K562 (cell line): Measurements from ENCODE around the gene MYO3B. TPM values are rescaled to one million over a fixed set of nuclear protein-coding genes. Genes with fewer than 3 reads are reported as not detected.
A peak's percentile ranks its signal among the peaks of the same experiment; 100 is the strongest.

ENCODE experiments used
- CBFA2T2 ChIP-seq: fragments of 450-650 bp; conservative IDR thresholded peaks from 2 replicates; pipeline ENCODE4 v1.6.1; 2017; ENCODE audit warnings: mild to moderate bottlenecking
- CSDE1 ChIP-seq, 2 experiments: fragments of 450-650 bp; IDR thresholded peaks; 2 replicates each; pipeline ENCODE4 v1.6.1; 2016; ENCODE audit warnings: mild to moderate bottlenecking in 1 of 2
- HNRNPH1 ChIP-seq: fragments of 200-400 bp; formaldehyde crosslinking; optimal IDR thresholded peaks from 2 replicates; pipeline ENCODE3; 2017; ENCODE audit warnings: low read depth, mild to moderate bottlenecking, low read length, moderate library complexity
- NKRF ChIP-seq: fragments of 450-650 bp; IDR thresholded peaks from 2 replicates; pipeline ENCODE4 v1.6.1; 2016; ENCODE audit warnings: borderline replicate concordance
- PRPF4 ChIP-seq: fragments of 200-400 bp; formaldehyde crosslinking; IDR thresholded peaks from one replicate; pipeline ENCODE4 v1.6.1; 2017; ENCODE audit warnings: low read length, low read depth, mild to moderate bottlenecking; ENCODE audit not compliant: insufficient read depth, poor library complexity, severe bottlenecking
- PTTG1 ChIP-seq: fragments of 450-650 bp; IDR thresholded peaks from 2 replicates; pipeline ENCODE4 v1.6.1; 2016; ENCODE audit warnings: low read depth, mild to moderate bottlenecking, missing genetic modification characterization, missing compliant biosample characterization
- SMC3 ChIP-seq: conservative IDR thresholded peaks from 2 replicates; pipeline ENCODE4 v1.6.1; 2011; ENCODE audit warnings: low read depth, low read length, improper control_type of control experiment; ENCODE audit not compliant: insufficient read depth
- SPI1 ChIP-seq: IDR thresholded peaks from 2 replicates; pipeline ENCODE4 v1.6.1; 2011; ENCODE audit warnings: low read depth, low read length, control low read depth, borderline replicate concordance
- TAF9B ChIP-seq: fragments of 450-650 bp; IDR thresholded peaks from 2 replicates; pipeline ENCODE4 v1.6.1; 2018; ENCODE audit warnings: mild to moderate bottlenecking; ENCODE audit not compliant: partially characterized antibody
- ZNF175 ChIP-seq: fragments of 200-800 bp; sonication (Bioruptor generic); IDR thresholded peaks from 2 replicates; pipeline ENCODE4 v1.6.1; 2016; ENCODE audit warnings: low read depth, mild to moderate bottlenecking, missing genetic modification characterization, missing compliant biosample characterization
- polyA plus RNA-seq, 8 experiments: library from polyadenylated mRNA; depleted of rRNA in 4 of 8; stranded (reverse) in 5 of 8; unstranded in 3 of 8; fragments of >200 nt; fragmentation: Nextera tagmentation in 2 of 8; fragmentation: Illumina TruSeq in 1 of 8; extraction: Ambion mirVana in 2 of 8; extraction: Trizol in 1 of 8; gene quantifications; 2 replicates each; pipeline versions ENCODE4 v1.2.1 to v1.2.3, GENCODE V29; 2011 to 2014; ENCODE audit warnings: inconsistent platforms in 1 of 8, missing spikeins in 1 of 8
- total RNA-seq, 7 experiments: library from RNA; depleted of rRNA in 6 of 7; stranded (reverse); fragments of >200 nt in 6 of 7; fragmentation: Illumina TruSeq in 2 of 7; extraction: Trizol in 2 of 7; gene quantifications; 2 replicates each; pipeline versions ENCODE4 v1.2.1 to v1.2.3, GENCODE V29; 2011 to 2021; ENCODE audit warnings: low replicate concordance in 1 of 7
- TF ChIP-seq, protein P1 (sequence below): fragments of 250-450 bp; sonication (Bioruptor Pico); IDR thresholded peaks from 2 replicates; pipeline ENCODE4 v1.4.0; 2020
- TF ChIP-seq, protein P2 (sequence below), 2 experiments: fragments of 450-650 bp in 1 of 2; sonication (generic) in 1 of 2; formaldehyde crosslinking in 1 of 2; IDR thresholded peaks; 2 replicates each; pipeline versions ENCODE4 v1.7.1 to v1.9.0; 2016 to 2022; ENCODE audit warnings: inconsistent platforms in 1 of 2, mild to moderate bottlenecking in 1 of 2, missing genetic modification reagents in 1 of 2
- TF ChIP-seq, protein P3 (sequence below): fragments of 250-450 bp; sonication (Bioruptor Pico); IDR thresholded peaks from 2 replicates; pipeline ENCODE4 v1.4.0; 2020; ENCODE audit warnings: mild to moderate bottlenecking

The MYO3B gene
- total and polyA plus RNA-seq, 9 of the 15 experiments (the other 6 are each of a cell fraction or from before 2014, with no cell fraction given), result 2.7 to 6.5 (median 3.6) TPM

GRCh38 chr2:170237572-170238120 is 59.7 kb downstream of the MYO3B start (continued):
- TF ChIP-seq CBFA2T2 (no peak), SMC3 (no peak), PRPF4 (no peak), TAF9B (no peak), SPI1 (no peak), HNRNPH1 (no peak), CSDE1 (IDR thresholded peaks at IDR 0.05) (no peak), NKRF (no peak), PTTG1 (no peak), ZNF175 (no peak)
- TF ChIP-seq, protein P1, sequence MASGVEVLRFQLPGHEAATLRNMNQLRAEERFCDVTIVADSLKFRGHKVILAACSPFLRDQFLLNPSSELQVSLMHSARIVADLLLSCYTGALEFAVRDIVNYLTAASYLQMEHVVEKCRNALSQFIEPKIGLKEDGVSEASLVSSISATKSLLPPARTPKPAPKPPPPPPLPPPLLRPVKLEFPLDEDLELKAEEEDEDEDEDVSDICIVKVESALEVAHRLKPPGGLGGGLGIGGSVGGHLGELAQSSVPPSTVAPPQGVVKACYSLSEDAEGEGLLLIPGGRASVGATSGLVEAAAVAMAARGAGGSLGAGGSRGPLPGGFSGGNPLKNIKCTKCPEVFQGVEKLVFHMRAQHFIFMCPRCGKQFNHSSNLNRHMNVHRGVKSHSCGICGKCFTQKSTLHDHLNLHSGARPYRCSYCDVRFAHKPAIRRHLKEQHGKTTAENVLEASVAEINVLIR (CRISPR knock-in tag), result no peak
- TF ChIP-seq, protein P2, sequence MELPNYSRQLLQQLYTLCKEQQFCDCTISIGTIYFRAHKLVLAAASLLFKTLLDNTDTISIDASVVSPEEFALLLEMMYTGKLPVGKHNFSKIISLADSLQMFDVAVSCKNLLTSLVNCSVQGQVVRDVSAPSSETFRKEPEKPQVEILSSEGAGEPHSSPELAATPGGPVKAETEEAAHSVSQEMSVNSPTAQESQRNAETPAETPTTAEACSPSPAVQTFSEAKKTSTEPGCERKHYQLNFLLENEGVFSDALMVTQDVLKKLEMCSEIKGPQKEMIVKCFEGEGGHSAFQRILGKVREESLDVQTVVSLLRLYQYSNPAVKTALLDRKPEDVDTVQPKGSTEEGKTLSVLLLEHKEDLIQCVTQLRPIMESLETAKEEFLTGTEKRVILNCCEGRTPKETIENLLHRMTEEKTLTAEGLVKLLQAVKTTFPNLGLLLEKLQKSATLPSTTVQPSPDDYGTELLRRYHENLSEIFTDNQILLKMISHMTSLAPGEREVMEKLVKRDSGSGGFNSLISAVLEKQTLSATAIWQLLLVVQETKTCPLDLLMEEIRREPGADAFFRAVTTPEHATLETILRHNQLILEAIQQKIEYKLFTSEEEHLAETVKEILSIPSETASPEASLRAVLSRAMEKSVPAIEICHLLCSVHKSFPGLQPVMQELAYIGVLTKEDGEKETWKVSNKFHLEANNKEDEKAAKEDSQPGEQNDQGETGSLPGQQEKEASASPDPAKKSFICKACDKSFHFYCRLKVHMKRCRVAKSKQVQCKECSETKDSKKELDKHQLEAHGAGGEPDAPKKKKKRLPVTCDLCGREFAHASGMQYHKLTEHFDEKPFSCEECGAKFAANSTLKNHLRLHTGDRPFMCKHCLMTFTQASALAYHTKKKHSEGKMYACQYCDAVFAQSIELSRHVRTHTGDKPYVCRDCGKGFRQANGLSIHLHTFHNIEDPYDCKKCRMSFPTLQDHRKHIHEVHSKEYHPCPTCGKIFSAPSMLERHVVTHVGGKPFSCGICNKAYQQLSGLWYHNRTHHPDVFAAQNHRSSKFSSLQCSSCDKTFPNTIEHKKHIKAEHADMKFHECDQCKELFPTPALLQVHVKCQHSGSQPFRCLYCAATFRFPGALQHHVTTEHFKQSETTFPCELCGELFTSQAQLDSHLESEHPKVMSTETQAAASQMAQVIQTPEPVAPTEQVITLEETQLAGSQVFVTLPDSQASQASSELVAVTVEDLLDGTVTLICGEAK (IDR thresholded peaks at IDR 0.05), result no peak
- TF ChIP-seq, protein P2 (CRISPR knock-in tag; IDR thresholded peaks at IDR 0.05), result no peak
- TF ChIP-seq, protein P3, sequence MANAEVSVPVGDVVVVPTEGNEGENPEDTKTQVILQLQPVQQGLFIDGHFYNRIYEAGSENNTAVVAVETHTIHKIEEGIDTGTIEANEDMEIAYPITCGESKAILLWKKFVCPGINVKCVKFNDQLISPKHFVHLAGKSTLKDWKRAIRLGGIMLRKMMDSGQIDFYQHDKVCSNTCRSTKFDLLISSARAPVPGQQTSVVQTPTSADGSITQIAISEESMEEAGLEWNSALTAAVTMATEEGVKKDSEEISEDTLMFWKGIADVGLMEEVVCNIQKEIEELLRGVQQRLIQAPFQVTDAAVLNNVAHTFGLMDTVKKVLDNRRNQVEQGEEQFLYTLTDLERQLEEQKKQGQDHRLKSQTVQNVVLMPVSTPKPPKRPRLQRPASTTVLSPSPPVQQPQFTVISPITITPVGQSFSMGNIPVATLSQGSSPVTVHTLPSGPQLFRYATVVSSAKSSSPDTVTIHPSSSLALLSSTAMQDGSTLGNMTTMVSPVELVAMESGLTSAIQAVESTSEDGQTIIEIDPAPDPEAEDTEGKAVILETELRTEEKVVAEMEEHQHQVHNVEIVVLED (CRISPR knock-in tag), result peak; percentile 25; the same call in 1 of the 2 replicates
- TF ChIP-seq, all 486 proteins: peak for 20
